ENCODE measurements around the gene BPTF.

Gene BPTF

DNA sequence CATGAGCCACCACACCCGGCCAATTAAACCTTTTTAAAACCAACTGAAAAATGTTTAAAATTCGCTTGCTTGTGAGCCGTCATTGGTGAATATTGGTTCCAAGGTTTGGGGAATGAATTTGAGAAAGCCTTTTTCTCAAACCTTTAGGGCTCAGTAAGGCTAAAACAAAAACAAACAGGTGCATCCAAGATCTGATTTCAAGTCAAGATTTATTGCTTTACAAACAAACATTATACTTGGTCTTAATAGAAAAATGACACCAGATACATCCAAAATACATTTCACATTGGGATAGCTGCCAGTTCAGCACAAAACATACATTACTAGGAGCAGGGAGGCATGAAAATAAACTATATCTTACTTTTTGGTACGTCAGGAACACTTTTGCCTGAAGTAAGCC is 165.6 kb downstream of the BPTF start:
- no peak overlapping the region for H3K4me3 ChIP-seq (ENCODE audit: insufficient read depth, low read length, poor library complexity, severe bottlenecking)
- H4K20me1 ChIP-seq (ENCODE audit: low read depth, low read length) = no peaks in the 10 kb centered on the region
- no peak overlapping the region for H3K27ac ChIP-seq (ENCODE audit: low read depth, low read length)
- no peaks in the 10 kb centered on the region for H3K9me3 ChIP-seq (ENCODE audit: insufficient read depth, low read length)
- H3F3A ChIP-seq (ENCODE audit: insufficient read depth) = peaks cover 28% of the 10 kb centered on the region
- no peaks in the 10 kb centered on the region for H3K79me2 ChIP-seq (ENCODE audit: insufficient read depth, low read length)
- H3K9ac ChIP-seq (ENCODE audit: low read length) = no peak overlapping the region
- H2AFZ ChIP-seq (ENCODE audit: low read depth, low read length, severe bottlenecking) = no peak overlapping the region
- TF ChIP-seq, protein P1, sequence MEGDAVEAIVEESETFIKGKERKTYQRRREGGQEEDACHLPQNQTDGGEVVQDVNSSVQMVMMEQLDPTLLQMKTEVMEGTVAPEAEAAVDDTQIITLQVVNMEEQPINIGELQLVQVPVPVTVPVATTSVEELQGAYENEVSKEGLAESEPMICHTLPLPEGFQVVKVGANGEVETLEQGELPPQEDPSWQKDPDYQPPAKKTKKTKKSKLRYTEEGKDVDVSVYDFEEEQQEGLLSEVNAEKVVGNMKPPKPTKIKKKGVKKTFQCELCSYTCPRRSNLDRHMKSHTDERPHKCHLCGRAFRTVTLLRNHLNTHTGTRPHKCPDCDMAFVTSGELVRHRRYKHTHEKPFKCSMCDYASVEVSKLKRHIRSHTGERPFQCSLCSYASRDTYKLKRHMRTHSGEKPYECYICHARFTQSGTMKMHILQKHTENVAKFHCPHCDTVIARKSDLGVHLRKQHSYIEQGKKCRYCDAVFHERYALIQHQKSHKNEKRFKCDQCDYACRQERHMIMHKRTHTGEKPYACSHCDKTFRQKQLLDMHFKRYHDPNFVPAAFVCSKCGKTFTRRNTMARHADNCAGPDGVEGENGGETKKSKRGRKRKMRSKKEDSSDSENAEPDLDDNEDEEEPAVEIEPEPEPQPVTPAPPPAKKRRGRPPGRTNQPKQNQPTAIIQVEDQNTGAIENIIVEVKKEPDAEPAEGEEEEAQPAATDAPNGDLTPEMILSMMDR (IDR thresholded peaks at IDR 0.05; ENCODE audit: insufficient read depth, low read length, poor library complexity, severe bottlenecking) = no peak
- no peak for TF ChIP-seq EZH2phosphoT487 (conservative IDR thresholded peaks at IDR 0.05; ENCODE audit: low read length)
- H3K4me2 ChIP-seq (ENCODE audit: low read depth, low read length, poor library complexity, severe bottlenecking) = no peak overlapping the region
- H3K9me2 ChIP-seq (replicated peaks; ENCODE audit: insufficient read depth, low read length) = no peaks in the 10 kb centered on the region
- no peaks in the 10 kb centered on the region for H3K27me3 ChIP-seq (ENCODE audit: low read length)
- no peaks in the 10 kb centered on the region for H3K36me3 ChIP-seq (ENCODE audit: low read length)

DNA sequence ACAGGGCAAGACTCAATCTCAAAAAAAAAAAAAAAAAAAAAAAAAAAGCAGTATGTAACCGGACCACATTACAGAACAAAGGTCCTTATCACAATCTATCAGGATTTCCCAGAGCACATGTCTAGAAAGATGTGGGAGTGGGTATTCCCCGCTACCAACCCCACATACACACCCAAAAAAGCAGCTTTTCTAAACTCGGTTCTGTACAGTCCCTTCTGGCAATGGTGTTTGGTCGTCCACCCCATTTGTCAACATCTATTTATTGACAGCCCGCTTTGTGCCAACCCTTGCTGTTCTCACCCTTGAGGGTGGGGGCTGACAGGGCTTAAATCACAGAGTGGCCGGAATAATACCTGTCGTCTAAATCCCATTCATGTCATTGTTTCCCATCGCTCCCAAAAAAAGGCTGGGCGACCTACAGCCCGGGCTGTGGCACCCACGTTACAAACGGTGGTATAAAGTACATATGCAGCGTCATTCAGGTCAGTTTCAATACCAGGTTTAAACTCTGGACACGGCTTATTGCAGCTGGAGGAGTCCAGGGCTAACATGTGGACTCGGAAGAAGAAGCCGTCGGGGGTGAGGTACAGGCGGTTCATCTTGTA is 167.3 kb downstream of the BPTF start:
- Histone ChIP-seq H4K20me1 (ENCODE audit: low read depth, low read length) (no peaks in the 10 kb centered on the region), H3K27ac (ENCODE audit: low read depth, low read length) (peak overlapping the region; percentile 72), H3K9me2 (replicated peaks; ENCODE audit: insufficient read depth, low read length) (no peaks in the 10 kb centered on the region), H3K79me2 (ENCODE audit: insufficient read depth, low read length) (no peaks in the 10 kb centered on the region), H3K4me2 (ENCODE audit: low read depth, low read length, poor library complexity, severe bottlenecking) (peak overlapping the region; percentile 84), H3K36me3 (ENCODE audit: low read length) (no peaks in the 10 kb centered on the region), H3K27me3 (ENCODE audit: low read length) (no peaks in the 10 kb centered on the region), H2AFZ (ENCODE audit: low read depth, low read length, severe bottlenecking) (peak overlapping the region; percentile 82), H3K4me3 (ENCODE audit: insufficient read depth, low read length, poor library complexity, severe bottlenecking) (peak overlapping the region; percentile 79), H3K9ac (ENCODE audit: low read length) (peak overlapping the region; percentile 88), H3F3A (ENCODE audit: insufficient read depth) (peaks cover 28% of the 10 kb centered on the region), H3K9me3 (ENCODE audit: insufficient read depth, low read length) (no peaks in the 10 kb centered on the region)
- TF ChIP-seq EZH2phosphoT487 (conservative IDR thresholded peaks at IDR 0.05; ENCODE audit: low read length) = no peak
- TF ChIP-seq, protein P1 (IDR thresholded peaks at IDR 0.05; ENCODE audit: insufficient read depth, low read length, poor library complexity, severe bottlenecking) = no peak

DNA sequence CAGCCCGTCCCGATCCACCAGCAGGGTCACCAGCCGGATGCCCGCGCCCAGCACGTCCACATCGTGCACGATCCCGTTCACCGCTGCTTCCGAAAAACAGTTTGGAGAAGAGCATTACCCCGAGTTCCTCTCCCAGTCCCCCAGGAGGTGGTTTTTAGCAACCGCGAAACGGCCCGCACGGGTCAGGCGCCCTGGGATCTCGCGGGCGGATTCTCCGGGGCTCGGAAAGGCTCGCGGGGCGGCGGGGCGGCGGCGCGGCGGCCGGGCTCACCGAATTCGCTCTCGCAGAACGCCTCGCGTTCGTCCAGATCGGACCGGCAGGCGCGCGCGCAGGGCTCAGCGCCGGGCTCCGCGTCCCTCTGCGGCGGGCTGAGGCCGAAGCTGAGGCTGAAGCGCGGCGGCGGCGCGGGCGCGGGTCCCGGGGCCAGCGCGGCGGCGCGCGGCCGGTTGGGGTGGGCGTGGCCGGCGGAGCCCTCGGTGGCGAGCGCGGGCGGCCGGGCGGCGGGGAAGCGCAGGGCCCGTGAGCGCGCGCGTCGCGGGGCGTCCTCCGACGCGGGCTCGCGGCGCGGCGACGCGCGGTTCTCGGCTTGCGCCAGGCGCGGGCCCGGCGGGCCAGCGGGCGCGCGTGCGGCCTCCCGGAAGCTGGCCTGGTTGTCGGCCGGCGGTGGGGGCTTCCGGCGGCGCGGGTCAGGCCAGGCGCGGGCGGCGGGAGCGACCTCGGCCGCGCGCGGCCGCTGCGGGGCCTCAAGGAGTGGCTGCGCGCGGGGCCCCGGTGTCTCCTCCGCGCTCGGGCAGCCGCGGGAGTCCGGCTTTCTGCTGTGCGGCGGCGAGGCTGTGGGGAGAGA is 168.1 kb downstream of the BPTF start:
- Histone ChIP-seq H3K9me2 (replicated peaks; ENCODE audit: insufficient read depth, low read length) (no peaks in the 10 kb centered on the region), H3K79me2 (ENCODE audit: insufficient read depth, low read length) (no peaks in the 10 kb centered on the region), H3K4me2 (ENCODE audit: low read depth, low read length, poor library complexity, severe bottlenecking) (peak overlapping the region; percentile 84), H3K9me3 (ENCODE audit: insufficient read depth, low read length) (no peaks in the 10 kb centered on the region), H4K20me1 (ENCODE audit: low read depth, low read length) (no peaks in the 10 kb centered on the region), H3F3A (ENCODE audit: insufficient read depth) (peaks cover 28% of the 10 kb centered on the region), H3K9ac (ENCODE audit: low read length) (peak overlapping the region; percentile 95), H3K36me3 (ENCODE audit: low read length) (no peaks in the 10 kb centered on the region), H3K27me3 (ENCODE audit: low read length) (no peaks in the 10 kb centered on the region), H2AFZ (ENCODE audit: low read depth, low read length, severe bottlenecking) (peak overlapping the region; percentile 82), H3K27ac (ENCODE audit: low read depth, low read length) (peak overlapping the region; percentile 86), H3K4me3 (ENCODE audit: insufficient read depth, low read length, poor library complexity, severe bottlenecking) (peak overlapping the region; percentile 85)
- TF ChIP-seq, protein P1 (IDR thresholded peaks at IDR 0.05; ENCODE audit: insufficient read depth, low read length, poor library complexity, severe bottlenecking) = no peak
- TF ChIP-seq EZH2phosphoT487 (conservative IDR thresholded peaks at IDR 0.05; ENCODE audit: low read length) = no peak

Data from SU-DHL-6 (cell line).